Measurements from ENCODE around the gene KLF6.

DNA sequence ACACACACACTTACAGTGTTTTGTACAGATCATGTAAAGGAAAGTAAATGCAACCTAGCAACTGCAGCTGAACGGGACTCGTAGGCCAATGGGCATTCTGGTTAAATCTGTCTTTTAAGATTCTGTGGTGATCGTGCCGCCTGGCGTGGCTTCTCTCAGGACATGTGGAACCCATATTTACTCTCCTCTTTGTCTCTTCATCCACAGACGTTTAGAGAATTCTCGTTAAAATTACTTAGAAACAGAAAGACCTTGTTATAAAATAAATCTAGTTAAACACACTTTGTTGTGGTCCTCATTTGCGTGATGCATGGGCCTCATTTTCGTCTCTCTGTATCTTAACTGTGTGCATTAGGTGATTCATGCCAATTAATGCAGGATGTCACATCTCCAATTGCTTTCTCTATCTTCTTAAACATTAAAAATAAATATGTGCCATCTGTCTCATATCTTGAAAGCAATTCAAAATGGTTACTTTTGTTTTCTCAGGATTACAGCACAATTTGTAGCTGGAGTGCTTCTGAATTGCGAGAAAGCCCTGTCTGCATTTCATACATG is 11.5 kb downstream of the KLF6 start:
- TF ChIP-seq POLR2A (IDR thresholded peaks at IDR 0.05) (no peak), CTCF (IDR thresholded peaks at IDR 0.05) (no peak)

Measured in Peyer's patch (tissue), 4 donors.